NCI-H146 treated with DMSO at 0.1 percent for 48 hours (cell line): ENCODE data around the gene ZNF778.

ENCODE experiments used
- DNase-seq: peaks from one replicate; lab custom pipeline; 2025; ENCODE audit not compliant: unreplicated experiment; lab: John Stamatoyannopoulos, UW

ZNF778 gene

GRCh38 chr16:89193576-89194293 is 23.8 kb upstream of the ZNF778 start:
- no peak for DNase-seq

- no peak for DNase-seq
These were observed 22.9 kb upstream of the ZNF778 start for GRCh38 chr16:89194340-89195311.

- no peak for DNase-seq
These were observed 21.9 kb upstream of the ZNF778 start for GRCh38 chr16:89195521-89196171.

GRCh38 chr16:89197033-89197632 is 20.4 kb upstream of the ZNF778 start:
- DNase-seq: no peak

- peak; percentile 24 for DNase-seq
These were observed 19.7 kb upstream of the ZNF778 start for GRCh38 chr16:89197633-89198416.

- no peak for DNase-seq
These were observed 18.9 kb upstream of the ZNF778 start for GRCh38 chr16:89198417-89199240.

DNA sequence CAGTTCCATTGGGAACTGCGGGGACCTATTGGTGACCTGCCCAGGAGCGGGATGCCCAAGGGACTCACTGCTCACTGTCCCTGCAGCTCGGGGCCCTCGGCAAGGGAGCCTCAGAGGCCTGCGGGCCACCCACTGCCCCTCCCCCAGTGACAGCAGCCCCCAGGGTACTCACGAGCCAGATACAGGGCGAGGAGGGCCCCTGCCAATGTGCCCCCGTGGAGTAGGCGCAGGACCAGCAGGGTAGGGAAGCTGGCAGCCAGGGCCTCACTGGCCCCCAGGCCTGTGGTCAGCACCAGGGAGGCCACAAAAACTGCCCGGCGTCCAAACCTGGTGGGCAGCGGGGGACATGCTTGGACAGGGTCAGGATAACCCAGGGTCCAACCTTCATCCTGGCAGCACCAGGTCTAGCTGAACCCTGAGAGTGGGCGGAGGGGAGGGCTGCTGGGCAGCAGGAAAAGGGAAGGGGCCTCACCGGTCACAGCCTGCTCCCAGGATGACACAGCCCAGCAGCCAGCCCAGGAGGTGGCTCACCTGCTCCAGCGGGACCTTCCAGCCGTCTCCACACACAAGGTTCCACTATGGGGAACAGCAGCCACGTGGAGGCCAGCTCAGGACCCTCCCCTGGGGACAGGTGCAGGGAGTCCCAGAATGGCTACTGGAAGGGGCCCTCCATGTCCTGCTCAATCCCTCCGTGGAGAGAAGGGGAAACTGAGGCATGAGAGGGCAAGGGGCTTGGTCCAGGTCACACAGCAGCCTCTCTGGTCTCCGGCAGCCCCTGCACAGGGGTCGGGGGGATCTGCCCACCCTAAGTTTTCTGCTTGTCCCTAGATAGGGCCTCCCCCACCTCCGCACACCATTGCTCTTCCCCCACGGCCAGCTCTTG is 18.0 kb upstream of the ZNF778 start:
- no peak for DNase-seq

DNA sequence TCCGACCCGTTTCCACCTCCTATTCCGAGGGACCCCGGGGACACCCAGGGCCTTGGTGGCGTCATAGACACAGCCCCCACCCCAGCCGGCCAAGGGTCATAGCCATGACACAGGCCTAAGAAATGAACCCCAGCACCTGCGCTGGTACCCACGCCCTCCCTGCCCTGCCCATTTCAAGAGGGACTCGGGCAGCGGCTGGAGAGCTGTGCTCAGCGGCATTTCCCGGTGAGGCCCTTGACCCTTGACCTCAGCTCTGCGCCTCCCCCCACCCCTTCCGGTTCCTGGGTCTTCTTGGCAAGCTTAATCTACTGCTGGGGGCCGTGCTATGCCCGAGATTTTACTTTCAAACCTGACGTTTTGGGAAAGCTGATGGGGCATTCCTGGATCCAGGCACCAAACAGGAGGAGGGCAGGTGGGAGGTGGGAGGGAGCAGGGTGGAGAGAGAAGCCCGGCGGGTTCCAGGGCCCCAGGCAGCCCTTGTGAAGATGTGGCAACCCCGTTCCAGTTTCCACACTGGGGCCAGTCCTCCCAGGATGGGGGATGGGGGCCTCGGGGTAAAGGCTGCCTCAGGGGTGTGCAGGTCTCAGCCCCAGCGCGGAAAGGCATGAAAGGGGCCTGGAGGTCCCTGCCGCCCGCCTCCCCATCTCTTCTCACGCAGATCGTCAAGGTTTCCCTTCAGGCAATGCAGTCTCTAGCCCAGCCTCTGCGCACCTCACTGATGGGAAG is 17.2 kb upstream of the ZNF778 start, which contains the start of gene SLC22A31:
Gene SLC22A31, minus strand, starts transcription at position 414 of the 726 bp plus-strand sequence. Its CDS starts 36 bp downstream, at position 378.
- no peak for DNase-seq

- no peak for DNase-seq
These were observed 16.6 kb upstream of the ZNF778 start for GRCh38 chr16:89200850-89201411.

- peak; percentile 27 for DNase-seq
These were observed 15.8 kb upstream of the ZNF778 start for GRCh38 chr16:89201439-89202377.

DNA sequence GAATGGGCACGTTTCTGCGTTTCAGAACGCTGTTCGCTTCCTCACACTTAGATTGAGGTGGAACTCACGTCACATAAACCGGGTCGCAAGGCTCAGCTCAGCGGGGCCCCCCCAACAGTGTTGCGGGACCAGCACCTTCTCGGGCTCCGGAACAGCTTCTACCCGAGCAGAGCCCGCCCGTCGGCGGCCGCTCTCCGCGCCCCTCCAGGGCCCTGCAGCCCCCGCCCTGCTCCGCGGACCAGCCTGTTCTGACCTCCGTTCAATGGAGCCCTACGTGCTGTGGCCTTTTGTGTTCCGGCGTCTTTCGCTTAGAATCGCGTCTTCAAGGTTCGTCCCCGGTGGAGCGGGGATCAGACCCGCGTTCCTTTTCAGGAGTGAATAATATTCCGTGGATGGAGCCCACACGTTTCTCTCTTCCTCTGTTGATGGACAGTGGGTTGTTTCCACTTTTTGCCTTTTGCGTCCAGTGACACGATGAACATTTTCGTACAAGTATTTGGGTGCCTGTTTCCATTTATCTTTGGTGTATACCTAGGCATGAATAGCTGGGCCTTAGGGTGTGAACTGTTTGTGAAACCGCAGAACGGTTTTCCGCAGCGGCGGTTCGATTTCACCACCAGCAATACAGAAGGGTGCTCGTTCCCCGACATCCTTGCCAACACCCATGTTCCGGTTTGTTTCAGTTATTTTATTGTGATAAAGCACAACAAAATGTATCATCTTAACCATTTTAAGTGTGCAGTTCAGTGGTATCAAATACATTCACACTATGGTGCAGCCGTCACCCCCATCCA is 14.9 kb upstream of the ZNF778 start:
- DNase-seq: no peak

- no peak for DNase-seq
These were observed 9.5 kb upstream of the ZNF778 start for GRCh38 chr16:89207993-89208392.

- DNase-seq: no peak
These were observed 7.9 kb upstream of the ZNF778 start for GRCh38 chr16:89209522-89210044.

GRCh38 chr16:89210165-89210903 is 7.2 kb upstream of the ZNF778 start:
- DNase-seq: no peak
